Ammon's horn (tissue), 1 donor: ENCODE data around the gene TOX2.

ENCODE experiments used
- DNase-seq: peaks from one replicate; pipeline ENCODE4 v3.0.0-alpha.2; 2016; ENCODE audit warnings: low spot score

The TOX2 gene

DNA sequence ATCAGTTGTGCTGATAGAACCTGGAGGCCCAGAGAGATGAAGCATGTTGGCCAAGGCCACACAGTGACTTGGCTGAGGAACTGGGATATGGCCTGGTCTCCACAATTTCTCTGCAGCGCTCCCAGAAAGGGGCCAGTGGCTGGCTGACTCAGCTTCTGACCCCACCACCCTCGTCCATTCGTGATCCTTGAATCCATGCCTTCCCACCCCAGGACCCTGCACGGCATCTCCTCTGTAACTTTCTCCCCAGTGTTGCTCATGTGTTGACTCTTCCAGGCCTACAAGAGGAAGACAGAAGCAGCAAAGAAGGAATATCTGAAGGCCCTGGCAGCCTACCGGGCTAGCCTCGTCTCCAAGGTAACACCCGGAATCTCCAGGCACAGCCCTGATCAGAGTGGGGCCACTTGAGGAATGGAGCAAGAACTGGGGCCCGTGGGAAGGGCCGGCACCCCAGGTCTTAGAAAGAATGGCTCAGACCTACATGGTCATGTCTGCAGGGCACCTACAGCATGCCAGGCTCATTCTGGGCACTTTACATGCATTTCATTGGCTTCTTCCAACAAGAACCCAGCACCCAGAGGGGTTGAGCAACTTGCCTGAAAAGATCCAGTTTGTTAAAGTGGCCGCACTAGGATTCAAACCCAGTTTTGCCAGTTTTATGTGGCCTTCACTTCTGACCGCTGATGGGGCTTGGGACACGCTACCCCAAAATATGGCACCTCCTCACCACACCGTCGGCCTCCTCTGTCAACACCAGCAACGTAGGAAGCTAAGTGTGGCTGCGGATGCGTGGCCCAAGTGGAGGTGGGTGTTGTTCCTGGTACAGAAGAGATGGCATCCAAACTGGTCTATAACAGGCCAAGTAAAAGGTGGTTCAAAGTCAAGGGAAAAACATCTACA lies 150.1 kb downstream of the TOX2 start:
- no peak for DNase-seq

DNA sequence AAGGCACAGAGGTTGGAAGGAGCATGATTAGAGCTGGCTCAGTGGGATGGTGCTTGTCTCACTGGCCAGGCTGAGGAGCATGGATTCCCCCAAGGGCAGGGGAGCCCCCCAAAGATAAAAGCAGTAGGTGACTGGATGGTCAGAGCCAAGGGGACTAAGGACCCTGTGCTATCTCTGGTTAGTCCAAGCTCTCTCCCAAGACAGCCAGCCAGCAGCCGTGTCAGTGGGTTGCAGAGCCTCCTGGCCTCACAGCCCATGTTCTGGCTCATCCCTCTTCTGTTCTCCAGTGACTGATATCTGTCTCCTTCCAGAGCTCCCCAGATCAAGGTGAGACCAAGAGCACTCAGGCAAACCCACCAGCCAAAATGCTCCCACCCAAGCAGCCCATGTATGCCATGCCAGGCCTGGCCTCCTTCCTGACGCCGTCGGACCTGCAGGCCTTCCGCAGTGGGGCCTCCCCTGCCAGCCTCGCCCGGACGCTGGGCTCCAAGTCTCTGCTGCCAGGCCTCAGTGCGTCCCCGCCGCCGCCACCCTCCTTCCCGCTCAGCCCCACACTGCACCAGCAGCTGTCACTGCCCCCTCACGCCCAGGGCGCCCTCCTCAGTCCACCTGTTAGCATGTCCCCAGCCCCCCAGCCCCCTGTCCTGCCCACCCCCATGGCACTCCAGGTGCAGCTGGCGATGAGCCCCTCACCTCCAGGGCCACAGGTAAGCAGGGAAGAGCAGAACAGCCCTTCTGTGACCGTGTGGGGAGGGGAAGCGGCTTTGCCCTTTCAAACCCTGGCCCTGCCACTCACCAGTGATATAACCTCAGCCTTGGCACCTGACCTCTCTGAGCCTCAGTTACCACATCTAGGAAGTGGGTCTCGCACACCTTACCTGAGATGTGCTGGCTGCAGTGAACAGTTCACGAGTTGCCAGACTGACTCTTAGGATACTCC lies 151.0 kb downstream of the TOX2 start:
- no peak for DNase-seq

DNA sequence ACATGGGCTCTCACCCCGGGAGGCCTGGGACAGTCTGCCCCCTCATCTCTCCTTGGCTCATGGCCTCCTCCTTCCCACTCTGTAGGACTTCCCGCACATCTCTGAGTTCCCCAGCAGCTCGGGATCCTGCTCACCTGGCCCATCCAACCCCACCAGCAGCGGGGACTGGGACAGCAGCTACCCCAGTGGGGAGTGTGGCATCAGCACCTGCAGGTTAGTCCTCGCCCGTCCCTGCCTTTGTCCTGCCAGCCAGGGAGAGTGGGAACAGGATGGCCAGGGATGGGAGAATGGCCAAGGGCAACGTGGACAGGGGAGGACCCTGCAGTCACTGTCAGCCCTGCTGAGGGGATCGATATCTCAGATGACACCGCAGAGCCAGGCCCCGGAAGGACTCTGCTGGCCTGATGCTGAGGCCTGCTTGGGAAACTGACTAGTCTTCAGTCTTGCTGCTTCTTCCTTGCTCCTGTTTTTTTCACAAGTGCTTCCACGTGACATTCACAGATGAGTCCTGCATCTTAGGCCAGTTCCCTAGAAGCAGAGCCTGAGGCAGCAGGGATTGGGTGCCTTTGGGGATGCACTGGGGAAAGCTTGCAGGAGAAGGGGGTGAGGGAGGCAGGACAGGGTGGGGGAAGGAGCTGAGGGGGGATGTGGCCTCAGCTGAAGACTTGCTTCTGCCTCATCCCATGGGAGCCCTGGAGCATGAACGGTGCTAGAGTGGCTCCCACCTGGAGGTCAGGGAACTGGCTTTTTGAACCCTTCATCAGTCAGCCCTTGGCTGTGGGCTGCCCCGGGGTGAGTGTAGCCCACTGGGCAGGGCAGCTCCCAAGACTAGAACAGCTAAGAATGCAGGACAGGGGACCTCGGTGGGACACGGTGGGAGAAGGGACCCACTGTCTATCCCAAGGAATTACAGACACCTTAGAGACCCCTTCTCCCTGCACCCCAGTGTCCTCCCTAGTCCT lies 152.3 kb downstream of the TOX2 start:
- no peak for DNase-seq

- no peak for DNase-seq
Observed at GRCh38 chr20:44067650-44068081, 153.0 kb downstream of the TOX2 start.

GRCh38 chr20:44068316-44069201 lies 153.9 kb downstream of the TOX2 start:
- DNase-seq = no peak

DNA sequence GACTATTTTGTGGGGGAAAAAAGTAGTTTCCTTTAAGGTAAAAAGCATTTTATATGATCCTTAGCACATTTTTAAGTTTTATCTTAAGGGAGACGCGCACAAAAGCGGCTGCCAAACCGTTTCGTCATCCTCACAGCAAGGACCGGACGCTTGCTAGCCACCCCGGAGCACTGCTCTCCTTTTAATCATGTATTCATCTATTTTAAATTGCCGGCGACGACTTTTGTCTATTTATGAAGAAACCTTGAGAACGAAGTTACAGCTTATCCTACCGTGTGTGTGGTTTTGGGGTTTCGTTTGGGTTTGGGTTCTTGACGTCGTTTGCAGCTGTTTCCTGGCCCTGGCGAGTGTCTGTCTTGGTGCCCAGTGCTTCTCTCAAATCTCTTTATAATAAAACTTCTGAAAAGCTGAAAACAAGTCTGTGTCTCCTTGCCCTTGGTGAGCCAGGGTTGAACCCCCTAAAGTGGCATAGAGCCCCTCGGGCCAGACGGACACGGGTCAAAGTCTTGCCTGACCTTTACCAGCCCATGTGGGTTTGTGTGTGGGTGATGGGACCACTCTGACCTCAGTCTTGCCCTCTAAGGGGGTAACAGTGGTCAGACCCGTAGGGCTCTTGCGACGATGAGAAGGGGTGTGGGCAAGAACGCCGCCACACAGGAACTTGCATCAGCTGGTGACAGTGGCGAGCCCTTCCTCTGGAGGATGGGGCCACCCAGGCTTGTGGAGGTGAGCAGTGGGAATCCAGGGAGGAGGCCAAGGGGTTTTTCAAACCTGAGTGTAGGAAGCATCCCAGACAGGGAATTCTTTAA lies 154.8 kb downstream of the TOX2 start:
- no peak for DNase-seq

DNA sequence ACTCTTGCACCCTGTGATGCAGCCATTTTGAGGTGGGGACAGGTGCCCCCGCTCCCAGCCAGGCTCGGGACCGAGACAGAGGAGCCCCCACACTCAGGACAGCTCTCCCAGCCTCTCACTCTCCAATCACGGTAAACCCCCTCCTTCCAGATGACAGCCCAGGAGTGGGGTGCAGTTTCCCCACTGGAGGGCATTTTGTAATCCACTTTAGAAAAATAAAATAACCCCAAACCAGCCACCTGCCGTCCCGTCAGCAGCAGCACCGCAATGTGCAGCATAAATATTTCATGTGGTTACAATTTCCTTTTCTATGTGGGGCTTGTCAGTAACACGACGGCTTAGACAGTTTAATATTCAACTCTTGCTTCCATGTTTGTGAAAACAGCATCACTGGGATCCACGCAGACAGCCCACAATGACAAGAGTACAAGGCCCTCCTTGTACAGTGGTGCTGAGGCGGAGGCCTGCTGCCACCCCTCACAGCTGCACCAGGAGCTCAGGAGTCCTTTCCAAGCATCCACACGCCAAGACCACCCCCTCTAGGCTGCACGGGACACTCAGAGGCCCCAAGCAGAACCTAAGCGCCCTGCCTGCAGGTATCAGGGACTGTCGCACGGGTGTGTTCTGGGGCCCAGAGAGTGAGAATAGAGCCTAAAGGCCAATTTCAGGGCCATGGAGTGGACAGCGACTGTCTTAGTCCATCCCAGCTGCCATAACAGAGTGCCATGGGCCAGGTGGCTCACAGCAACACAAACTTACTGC lies 155.7 kb downstream of the TOX2 start:
- peak; percentile 61 for DNase-seq

DNA sequence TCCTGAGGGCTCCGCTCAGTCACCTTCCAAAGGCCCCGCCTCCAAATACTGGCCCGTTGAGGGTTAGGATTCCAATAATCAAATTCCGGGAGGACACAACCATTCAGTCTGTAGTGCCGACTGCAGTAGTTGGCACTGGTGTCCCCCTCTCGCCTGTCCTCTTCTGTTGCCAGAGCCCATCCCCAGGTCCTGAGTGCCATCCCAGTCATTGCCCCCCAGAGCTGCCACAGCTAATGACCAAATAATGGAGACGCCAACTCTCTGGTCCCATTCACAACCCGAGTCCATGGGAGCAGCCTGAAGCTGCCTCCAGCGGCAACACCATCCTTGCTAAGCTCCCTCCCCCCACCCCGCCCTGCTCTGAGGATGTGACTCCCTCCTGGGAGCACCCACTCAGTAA lies 156.4 kb downstream of the TOX2 start:
- no peak for DNase-seq

GRCh38 chr20:44071526-44072111 lies 157.0 kb downstream of the TOX2 start:
- no peak for DNase-seq

DNA sequence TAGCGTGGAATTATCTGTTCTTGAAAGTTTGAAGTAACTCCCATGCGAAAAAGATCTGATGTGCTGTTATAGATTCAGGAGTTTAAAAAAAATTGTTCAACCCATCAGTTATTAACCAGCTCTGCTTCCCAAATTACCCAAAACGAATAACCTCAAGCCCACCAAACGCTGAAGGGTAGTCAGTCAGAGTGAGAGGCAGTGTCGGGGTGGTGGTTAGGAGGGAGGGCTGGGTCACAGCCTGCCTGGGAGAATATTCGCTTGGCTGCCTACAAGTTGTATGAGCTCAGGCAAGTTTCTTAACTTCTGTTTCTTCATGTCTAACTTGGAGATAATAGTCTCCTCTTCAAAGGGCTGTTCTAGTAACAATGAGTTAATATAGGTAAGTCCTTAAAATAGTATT lies 157.7 kb downstream of the TOX2 start:
- no peak for DNase-seq

- no peak for DNase-seq
Observed at GRCh38 chr20:44073011-44073674, 158.5 kb downstream of the TOX2 start.

GRCh38 chr20:44073675-44074071 lies 159.0 kb downstream of the TOX2 start:
- DNase-seq = no peak

- DNase-seq = peak; percentile 23
Observed at GRCh38 chr20:44074252-44075151, 159.8 kb downstream of the TOX2 start.

- no peak for DNase-seq
Observed at GRCh38 chr20:44075191-44075949, 160.7 kb downstream of the TOX2 start.

DNA sequence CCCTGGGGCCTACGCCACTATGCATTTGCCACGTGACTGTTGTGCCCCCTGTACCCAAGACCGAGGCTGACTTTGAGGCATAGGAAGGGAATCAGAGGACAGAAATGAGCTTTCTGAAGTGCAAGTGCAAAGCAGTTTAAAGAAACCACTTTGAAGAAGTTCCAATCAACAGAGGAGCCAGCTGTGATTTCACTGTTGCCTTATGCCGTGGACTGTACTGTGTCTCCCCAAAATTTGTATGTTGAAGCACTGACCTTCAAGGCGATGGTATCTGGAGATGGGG lies 161.2 kb downstream of the TOX2 start:
- DNase-seq = no peak

DNA sequence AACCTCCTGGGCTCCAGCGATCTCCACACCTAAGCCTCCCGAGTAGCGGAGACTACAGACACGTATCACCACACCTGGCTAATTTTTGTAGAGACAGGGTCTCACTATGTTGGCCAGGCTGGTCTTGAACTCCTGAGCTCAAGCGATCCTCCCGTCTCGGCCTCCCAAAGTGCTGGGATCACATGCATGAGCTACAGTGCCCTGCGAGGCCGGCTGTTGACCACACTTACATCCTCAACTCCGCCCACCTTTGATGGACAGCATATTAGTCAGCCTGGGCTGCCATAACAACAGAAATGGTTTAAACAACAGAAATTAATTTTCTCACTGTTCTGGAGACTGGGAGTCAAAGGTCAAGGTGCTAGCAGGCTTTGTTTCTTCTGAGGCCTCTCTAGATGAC lies 164.6 kb downstream of the TOX2 start:
- DNase-seq = no peak
